ENCODE data around the gene EXOC6B. TPM values are rescaled to one million over a fixed set of nuclear protein-coding genes. Genes with fewer than 3 reads are reported as not detected.

Gene EXOC6B
- total RNA-seq, 2 experiments from 2014 or later = 16.9 to 17.5 TPM

- no peak overlapping the region for H3K27ac Mint-ChIP-seq
- no peaks in the 10 kb centered on the region for H3K4me1 ChIP-seq (ENCODE audit: insufficient read depth, low read length)
- H3K27me3 Mint-ChIP-seq = peaks cover 46% of the 10 kb centered on the region
- H3K27ac ChIP-seq (ENCODE audit: low read depth in 1 of 2, low read length in 2 of 2) = no peak overlapping the region
- no peak for TF ChIP-seq CTCF (IDR thresholded peaks at IDR 0.05)
- ChIA-PET CTCF (no interaction called here), POLR2A (interaction anchor here (1.1 kb wide), 1 partner anchor 19 kb away, joined by 6 read pairs; no protein-coding TSS in a partner anchor)
- no peaks in the 10 kb centered on the region for H3K9me3 Mint-ChIP-seq
- no peaks in the 10 kb centered on the region for H3K4me1 Mint-ChIP-seq (ENCODE audit: low read depth)
- no peaks in the 10 kb centered on the region for H3K36me3 Mint-ChIP-seq (ENCODE audit: low read depth)
- ATAC-seq (ENCODE audit: poor library complexity) (no peak), DNase-seq (no peak)
- no peaks in the 10 kb centered on the region for H3K36me3 ChIP-seq (ENCODE audit: insufficient read depth, low read length)
- no peak overlapping the region for H3K4me3 Mint-ChIP-seq
- no peak overlapping the region for H3K4me3 ChIP-seq (ENCODE audit: low read length)
- intact Hi-C loops (cut with DNase I, micrococcal nuclease) = no loop called here
- H3K27me3 ChIP-seq (ENCODE audit: control insufficient read depth in 1 of 2, insufficient read depth in 2 of 2, low read length in 2 of 2) = peaks cover 3 to 4% of the 10 kb centered on the region in 2 experiments
- no peaks in the 10 kb centered on the region for H3K9me3 ChIP-seq (ENCODE audit: control insufficient read depth in 1 of 2, insufficient read depth in 1 of 2, low read length in 2 of 2)
Observed at GRCh38 chr2:72843301-72843700, 17.5 kb upstream of the EXOC6B start.

GRCh38 chr2:72841462-72842125, 15.8 kb upstream of the EXOC6B start:
- H3K9me3 Mint-ChIP-seq = no peaks in the 10 kb centered on the region
- no peaks in the 10 kb centered on the region for H3K4me1 Mint-ChIP-seq (ENCODE audit: low read depth)
- ATAC-seq (ENCODE audit: poor library complexity) (no peak), DNase-seq (no peak)
- no peak overlapping the region for H3K4me3 Mint-ChIP-seq
- H3K27ac Mint-ChIP-seq = no peak overlapping the region
- TF ChIP-seq CTCF (IDR thresholded peaks at IDR 0.05) = no peak
- H3K36me3 ChIP-seq (ENCODE audit: insufficient read depth, low read length) = no peaks in the 10 kb centered on the region
- no peaks in the 10 kb centered on the region for H3K9me3 ChIP-seq (ENCODE audit: control insufficient read depth in 1 of 2, insufficient read depth in 1 of 2, low read length in 2 of 2)
- POLR2A ChIA-PET = no interaction called here
- no peaks in the 10 kb centered on the region for H3K36me3 Mint-ChIP-seq (ENCODE audit: low read depth)
- intact Hi-C loops (cut with DNase I, micrococcal nuclease) = no loop called here
- H3K27ac ChIP-seq (ENCODE audit: low read depth in 1 of 2, low read length in 2 of 2) = no peak overlapping the region
- H3K27me3 ChIP-seq (ENCODE audit: control insufficient read depth in 1 of 2, insufficient read depth in 2 of 2, low read length in 2 of 2) = peaks cover 3 to 4% of the 10 kb centered on the region in 2 experiments
- H3K4me3 ChIP-seq (ENCODE audit: low read length) = no peak overlapping the region
- no peaks in the 10 kb centered on the region for H3K4me1 ChIP-seq (ENCODE audit: insufficient read depth, low read length)
- peaks cover 46% of the 10 kb centered on the region for H3K27me3 Mint-ChIP-seq
- CTCF ChIA-PET = interaction anchor here (1.4 kb wide), 1 partner anchor 9 kb away, joined by 4 read pairs; no protein-coding TSS in a partner anchor

GRCh38 chr2:72840066-72840465, 14.2 kb upstream of the EXOC6B start:
- Mint-ChIP-seq H3K27me3 (peaks cover 43% of the 10 kb centered on the region), H3K9me3 (no peaks in the 10 kb centered on the region), H3K36me3 (ENCODE audit: low read depth) (no peaks in the 10 kb centered on the region), H3K4me3 (no peak overlapping the region), H3K4me1 (ENCODE audit: low read depth) (no peaks in the 10 kb centered on the region), H3K27ac (no peak overlapping the region)
- TF ChIP-seq CTCF (IDR thresholded peaks at IDR 0.05) = no peak
- no peak for ATAC-seq (ENCODE audit: poor library complexity)
- no peaks in the 10 kb centered on the region for H3K36me3 ChIP-seq (ENCODE audit: insufficient read depth, low read length)
- DNase-seq = no peak
- ChIA-PET CTCF (no interaction called here), POLR2A (no interaction called here)
- peaks cover 3 to 4% of the 10 kb centered on the region in 2 experiments for H3K27me3 ChIP-seq (ENCODE audit: control insufficient read depth in 1 of 2, insufficient read depth in 2 of 2, low read length in 2 of 2)
- H3K27ac ChIP-seq (ENCODE audit: low read depth in 1 of 2, low read length in 2 of 2) = no peak overlapping the region
- intact Hi-C loops (cut with DNase I, micrococcal nuclease) = no loop called here
- no peaks in the 10 kb centered on the region for H3K9me3 ChIP-seq (ENCODE audit: control insufficient read depth in 1 of 2, insufficient read depth in 1 of 2, low read length in 2 of 2)
- H3K4me1 ChIP-seq (ENCODE audit: insufficient read depth, low read length) = no peaks in the 10 kb centered on the region
- H3K4me3 ChIP-seq (ENCODE audit: low read length) = no peak overlapping the region
